Endothelial cell of umbilical vein (primary cell): ENCODE measurements around the gene CCDC88B. TPM values are rescaled to one million over a fixed set of nuclear protein-coding genes. Genes with fewer than 3 reads are reported as not detected.

Experiments used
- BruUV-seq: library from RNA; stranded (reverse); fragments of 400-500 nt; replicated peaks from 2 replicates; lab custom pipeline; 2021; lab: Mats Ljungman, UMichigan
- CTCF ChIA-PET: fragments of 300-600, 350-600 bp; sonication (Branson Sonifier 250); formaldehyde crosslinking; loops from one replicate; lab custom pipeline; 2021; ENCODE audit warnings: antibody characterized with exemption, inconsistent platforms; lab: Charles Lee
- POLR2A ChIA-PET: fragments of 300-600, 350-600 bp; sonication (Branson Sonifier 250); formaldehyde crosslinking; loops from one replicate; lab custom pipeline; 2021; ENCODE audit warnings: antibody characterized with exemption, inconsistent platforms; lab: Charles Lee
- DNase-seq: peaks from one replicate; pipeline ENCODE4 v3.0.0-alpha.2; 2011; ENCODE audit warnings: low read depth, low spot score
- FAIRE-seq: peaks from 2 replicates; lab custom pipeline; 2011; peaks lifted over from hg19 to GRCh38; lab: Jason Lieb, UNC
- H2AFZ ChIP-seq: 2 replicates; pipeline ENCODE4 v1.6.0; 2012; ENCODE audit warnings: low read depth, low read length, control low read depth, inconsistent platforms
- H3K27ac ChIP-seq: 2 replicates; pipeline ENCODE4 v1.5.1; 2011; ENCODE audit warnings: low read depth, mild to moderate bottlenecking, control low read depth, low read length, moderate library complexity; ENCODE audit not compliant: insufficient read depth
- H3K27me3 ChIP-seq, 2 experiments: 2 replicates each; pipeline versions ENCODE4 v1.6.0 to v1.6.1; 2011; ENCODE audit warnings: low read length in 2 of 2, mixed read lengths in 1 of 2; ENCODE audit not compliant: control insufficient read depth in 2 of 2, insufficient read depth in 2 of 2
- H3K36me3 ChIP-seq, 2 experiments: 2 replicates in 1 of 2; 3 replicates in 1 of 2; pipeline ENCODE4 v1.5.1; 2011; ENCODE audit warnings: low read length in 2 of 2, mild to moderate bottlenecking in 1 of 2, moderate library complexity in 1 of 2; ENCODE audit not compliant: control insufficient read depth in 2 of 2, insufficient read depth in 2 of 2; ENCODE audit errors: extremely low read depth in 1 of 2
- H3K4me1 ChIP-seq: 3 replicates; pipeline ENCODE4 v1.5.1; 2011; ENCODE audit warnings: mild to moderate bottlenecking, low read length; ENCODE audit not compliant: control insufficient read depth, insufficient read depth; ENCODE audit errors: extremely low read depth
- H3K4me2 ChIP-seq: 2 replicates; pipeline ENCODE4 v1.6.1; 2011; ENCODE audit warnings: low read length, control low read depth, mixed read lengths; ENCODE audit not compliant: insufficient read depth
- H3K4me3 ChIP-seq, 3 experiments: fragments of 200-600 bp in 1 of 3; sonication (generic), shearing (Covaris generic) in 1 of 3; replicated peaks in 1 of 3; 2 replicates each; pipeline ENCODE4 v1.5.1; 2011 to 2016; ENCODE audit warnings: control low read depth in 3 of 3, low read length in 3 of 3, mild to moderate bottlenecking in 2 of 3, inconsistent platforms in 1 of 3, low read depth in 1 of 3, moderate library complexity in 1 of 3; ENCODE audit not compliant: insufficient read depth in 1 of 3
- H3K79me2 ChIP-seq: 2 replicates; pipeline ENCODE4 v1.6.0; 2012; ENCODE audit warnings: low read length, inconsistent platforms; ENCODE audit not compliant: control insufficient read depth, insufficient read depth
- H3K9ac ChIP-seq: replicated peaks from 2 replicates; pipeline ENCODE3; 2011; ENCODE audit warnings: low read length, control low read depth; ENCODE audit not compliant: insufficient read depth; ENCODE audit errors: extremely low read depth
- H3K9me1 ChIP-seq: replicated peaks from 3 replicates; pipeline ENCODE4 v1.6.0; 2011; ENCODE audit warnings: mild to moderate bottlenecking, low read length; ENCODE audit not compliant: control insufficient read depth, insufficient read depth; ENCODE audit errors: extremely low read depth
- H3K9me3 ChIP-seq: replicated peaks from 2 replicates; pipeline ENCODE4 v1.5.1; 2012; ENCODE audit warnings: low read length, inconsistent platforms; ENCODE audit not compliant: control insufficient read depth, insufficient read depth
- H4K20me1 ChIP-seq: replicated peaks from 2 replicates; pipeline ENCODE3; 2011; ENCODE audit warnings: mild to moderate bottlenecking, low read length; ENCODE audit not compliant: control insufficient read depth, insufficient read depth; ENCODE audit errors: extremely low read depth
- CTCF ChIP-seq, 2 donors: IDR thresholded peaks; 1 replicate in 1 of 2; 2 replicates in 1 of 2; pipeline ENCODE4 v1.5.1; 2011; ENCODE audit warnings: low read length in 2 of 2, mild to moderate bottlenecking in 2 of 2, moderate library complexity in 2 of 2, control low read depth in 1 of 2, inconsistent platforms in 1 of 2, low read depth in 1 of 2; ENCODE audit not compliant: insufficient read depth in 1 of 2; ENCODE audit errors: extremely low read depth in 1 of 2
- EZH2 ChIP-seq: IDR thresholded peaks from 2 replicates; pipeline ENCODE4 v1.6.1; 2012; ENCODE audit warnings: borderline replicate concordance, low read depth, mild to moderate bottlenecking, moderate library complexity, low read length, inconsistent platforms; ENCODE audit not compliant: severe bottlenecking
- FOS ChIP-seq: IDR thresholded peaks from 2 replicates; pipeline ENCODE4 v1.6.1; 2011; ENCODE audit warnings: mild to moderate bottlenecking, low read length, moderate library complexity, borderline replicate concordance; ENCODE audit not compliant: insufficient read depth
- GATA2 ChIP-seq: IDR thresholded peaks from 2 replicates; pipeline ENCODE4 v1.7.0; 2011; ENCODE audit warnings: low read depth, mild to moderate bottlenecking, moderate library complexity, mixed read lengths, low read length; ENCODE audit not compliant: insufficient read length, insufficient read depth
- JUN ChIP-seq: IDR thresholded peaks from 2 replicates; pipeline ENCODE4 v1.6.1; 2011; ENCODE audit warnings: borderline replicate concordance, low read depth; ENCODE audit not compliant: insufficient read length, insufficient read depth
- MAX ChIP-seq: IDR thresholded peaks from 2 replicates; pipeline ENCODE4 v1.6.1; 2011; ENCODE audit not compliant: insufficient read depth, insufficient read length
- MYC ChIP-seq: IDR thresholded peaks from one replicate; pipeline ENCODE4 v1.6.1; 2011; ENCODE audit warnings: mild to moderate bottlenecking, low read depth, low read length
- POLR2A ChIP-seq: IDR thresholded peaks from 2 replicates; pipeline ENCODE4 v1.6.1; 2012; ENCODE audit warnings: low read depth, mild to moderate bottlenecking, control low read depth, low read length
- POLR2AphosphoS5 ChIP-seq: IDR thresholded peaks from 2 replicates; pipeline ENCODE4 v1.6.1; 2012; ENCODE audit warnings: low read depth, mild to moderate bottlenecking, control low read depth, low read length, moderate library complexity; ENCODE audit not compliant: insufficient read depth
- dilution Hi-C: fragments of 300-500 bp; cut with MboI; formaldehyde crosslinking; loops from one replicate; pipeline ENCODE4 v1.15.0; 2019; ENCODE audit warnings: low sequenced_read_pairs; ENCODE audit not compliant: extremely low pct_ligation_motif_present
- intact Hi-C: fragments of 100-400 bp; cut with micrococcal nuclease; formaldehyde crosslinking; loops from one replicate; pipeline ENCODE4 v1.10.0; 2022
- polyA plus RNA-seq, 4 experiments: library from polyadenylated mRNA; depleted of rRNA in 3 of 4; stranded (reverse) in 3 of 4; unstranded in 1 of 4; fragments of >200 nt; gene quantifications; 2 replicates each; pipeline versions ENCODE4 v1.2.1 to v1.2.3, GENCODE V29; 2011 to 2012; ENCODE audit warnings: missing spikeins in 1 of 4
- total RNA-seq: library from RNA; stranded (reverse); gene quantifications from 2 replicates; pipeline ENCODE4 v1.2.3, GENCODE V29; 2021

The CCDC88B gene
- total and polyA plus RNA-seq, 2 donors (not counting 3 experiments of a cell fraction or from before 2014, with no cell fraction given), result 1.8 to 2.7 TPM

DNA sequence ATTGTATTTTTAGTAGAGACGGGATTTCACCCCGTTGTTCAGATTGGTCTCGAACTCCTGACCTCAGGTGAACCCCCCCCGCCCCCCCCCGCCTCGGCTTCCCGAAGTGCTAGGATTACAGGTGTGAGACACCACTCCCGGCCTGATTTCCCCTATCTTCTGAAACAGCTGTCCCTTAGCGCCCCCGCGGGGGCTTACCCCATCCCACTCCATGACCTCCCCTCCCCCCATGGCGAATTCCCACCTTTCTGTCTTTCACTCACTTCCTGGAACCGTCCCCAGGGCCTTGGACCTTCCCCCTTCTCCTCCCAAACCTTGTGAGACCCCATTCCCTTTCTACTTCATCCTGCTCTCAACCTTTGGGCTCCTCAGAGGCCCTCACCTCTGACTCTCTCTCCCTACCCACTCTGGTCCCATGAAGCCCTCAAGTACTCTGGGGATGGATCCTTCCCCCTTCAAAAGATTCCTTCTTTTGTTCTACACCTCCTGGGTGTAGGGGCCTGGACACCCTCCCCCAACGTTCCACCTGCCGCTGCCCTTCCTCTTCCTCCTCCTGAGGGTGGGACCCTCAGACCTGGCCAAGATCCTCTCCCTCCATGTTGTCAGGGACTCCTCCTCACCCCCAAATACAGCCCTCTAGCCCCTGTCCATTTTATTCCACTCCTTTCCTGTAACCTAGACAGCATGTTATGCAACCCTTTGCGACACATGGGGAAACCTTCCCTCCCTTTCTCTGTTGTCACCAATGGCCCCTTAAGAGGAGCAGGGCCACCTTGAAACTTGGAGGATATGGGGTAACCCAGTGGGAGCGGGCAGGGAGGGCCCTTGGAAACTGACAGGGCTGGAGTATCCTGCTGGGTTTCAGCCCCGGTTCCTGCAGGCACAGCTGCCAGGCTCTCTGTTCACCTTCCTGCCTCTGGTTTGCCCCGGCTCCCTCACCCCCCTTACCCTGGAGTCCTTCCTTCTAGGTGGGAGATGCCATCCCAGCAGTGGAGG lies 20.9 kb upstream of the CCDC88B start:
- FAIRE-seq, result no peak
- DNase-seq, result no peak
- Histone ChIP-seq H3K4me3 (peak overlapping the region; percentile 49 to 75 (median 57)), H3K9me1 (no peaks in the 10 kb centered on the region), H3K4me2 (peak overlapping the region; percentile 75), H3K27ac (peak overlapping the region; percentile 58), H2AFZ (no peak overlapping the region), H3K36me3 (peaks cover 2 to 18% of the 10 kb centered on the region in 2 experiments), H3K4me1 (peaks cover 10% of the 10 kb centered on the region), H3K9me3 (no peaks in the 10 kb centered on the region), H3K9ac (peak overlapping the region; percentile 74), H3K27me3 (no peaks in the 10 kb centered on the region), H3K79me2 (peaks cover 4% of the 10 kb centered on the region), H4K20me1 (no peaks in the 10 kb centered on the region)
- ChIA-PET CTCF (interaction anchor here (1.1 to 3.6 kb wide), 8 partner anchors 8 to 130 kb away, joined by 3 to 72 read pairs (median 12); partner anchors contain the start of gene CCDC88B), POLR2A (interaction anchor here (2.1 kb wide), 1 partner anchor 13 kb away, joined by 6 read pairs; no protein-coding TSS in a partner anchor)
- TF ChIP-seq GATA2, result no peak
- no peak for TF ChIP-seq POLR2A
- no peak for TF ChIP-seq MAX
- no peak for TF ChIP-seq JUN
- TF ChIP-seq POLR2AphosphoS5, result no peak
- TF ChIP-seq EZH2, result no peak
- TF ChIP-seq MYC, result no peak
- TF ChIP-seq FOS, result no peak
- no peak for TF ChIP-seq CTCF (IDR thresholded peaks at IDR 0.05; ENCODE audit: extremely low read depth in 1 of 2, insufficient read depth in 1 of 2, low read depth in 1 of 2, low read length in 2 of 2)
- intact Hi-C loops (loop anchor here (1.0 to 2.0 kb wide), 3 partner anchors 14 to 49 kb away; partner anchors contain the start of gene RPS6KA4), dilution Hi-C loops (no loop called here)
- no TSS peak for BruUV-seq
